HG03469 (cell line): ENCODE data around the gene TOR1AIP2.
"Not testable (repeated sequence)": the region's sequence is repeated elsewhere in the genome, so short reads cannot be mapped to it uniquely, and the experiment has no call there.

Experiments
- ATAC-seq: cut with Tn5 transposase; IDR thresholded peaks from one replicate; pipeline ENCODE4 v1.9.1; 2021; ENCODE audit warnings: mild to moderate bottlenecking, moderate library complexity, moderate number of reproducible peaks; ENCODE audit not compliant: unreplicated experiment

Gene TOR1AIP2

GRCh38 chr1:179808503-179808902, 69.1 kb downstream of the TOR1AIP2 start:
- ATAC-seq: no peak

GRCh38 chr1:179807691-179808485, 69.7 kb downstream of the TOR1AIP2 start:
- no peak for ATAC-seq

- no peak for ATAC-seq
These were observed 70.3 kb downstream of the TOR1AIP2 start for GRCh38 chr1:179807291-179807690.

GRCh38 chr1:179806333-179806732, 71.3 kb downstream of the TOR1AIP2 start:
- no peak for ATAC-seq

- no peak for ATAC-seq
These were observed 72.1 kb downstream of the TOR1AIP2 start for GRCh38 chr1:179805291-179806195.

GRCh38 chr1:179804417-179804816, 73.2 kb downstream of the TOR1AIP2 start:
- ATAC-seq: not testable (repeated sequence)

- ATAC-seq: no peak
These were observed 73.7 kb downstream of the TOR1AIP2 start for GRCh38 chr1:179803918-179804317.

- ATAC-seq: no peak
These were observed 74.5 kb downstream of the TOR1AIP2 start for GRCh38 chr1:179803104-179803503.

- ATAC-seq: no peak
These were observed 77.1 kb downstream of the TOR1AIP2 start for GRCh38 chr1:179800481-179800880.

- ATAC-seq: no peak
These were observed 78.6 kb downstream of the TOR1AIP2 start for GRCh38 chr1:179798864-179799516.

GRCh38 chr1:179798213-179798863, 79.3 kb downstream of the TOR1AIP2 start:
- no peak for ATAC-seq

GRCh38 chr1:179794669-179795068, 82.9 kb downstream of the TOR1AIP2 start:
- no peak for ATAC-seq

- ATAC-seq: no peak
These were observed 83.5 kb downstream of the TOR1AIP2 start for GRCh38 chr1:179794146-179794545.

- no peak for ATAC-seq
These were observed 84.3 kb downstream of the TOR1AIP2 start for GRCh38 chr1:179793281-179793680.
